ENCODE results near the gene OPCML. TPM values are rescaled to one million over a fixed set of nuclear protein-coding genes. Genes with fewer than 3 reads are reported as not detected.

Gene OPCML
- total RNA-seq, 1 experiment from 2014 or later: not detected

- H3K79me2 ChIP-seq (ENCODE audit: low read length): no peaks in the 10 kb centered on the region
- H3K4me2 ChIP-seq (ENCODE audit: low read length): no peak overlapping the region
- H3K27ac ChIP-seq (ENCODE audit: low read length): no peak overlapping the region
- ATAC-seq (no peak), DNase-seq (no peak)
- intact Hi-C loops (cut with micrococcal nuclease): no loop called here
- no peak overlapping the region for H3K4me3 ChIP-seq (ENCODE audit: low read length)
- no peaks in the 10 kb centered on the region for H3K27me3 ChIP-seq (ENCODE audit: low read length)
- H4K20me1 ChIP-seq (ENCODE audit: low read length): no peaks in the 10 kb centered on the region
- H3K9me2 ChIP-seq (replicated peaks; ENCODE audit: low read length): no peaks in the 10 kb centered on the region
- no peak overlapping the region for H3K9ac ChIP-seq (ENCODE audit: low read length)
- CTCF ChIA-PET: no interaction called here
- no peaks in the 10 kb centered on the region for H3F3A ChIP-seq (ENCODE audit: low read length, unreplicated experiment)
- no peaks in the 10 kb centered on the region for H3K36me3 ChIP-seq (ENCODE audit: low read depth, low read length)
- TF ChIP-seq EZH2phosphoT487 (IDR thresholded peaks at IDR 0.05; ENCODE audit: borderline replicate concordance, low read length): no peak
- no peak for TF ChIP-seq EZH2 (IDR thresholded peaks at IDR 0.05; ENCODE audit: low read length, unreplicated experiment)
- TF ChIP-seq CTCF (conservative IDR thresholded peaks at IDR 0.05; ENCODE audit: low read depth, low read length): no peak
- peaks cover 26% of the 10 kb centered on the region; the same call in 1 of the 2 replicates for H3K9me3 ChIP-seq (ENCODE audit: low read length)
- H2AFZ ChIP-seq (ENCODE audit: low read length): no peak overlapping the region
- POLR2A ChIA-PET (ENCODE audit: unreplicated experiment): no interaction called here
- BruUV-seq (replicated peaks): no TSS peak
- no peaks in the 10 kb centered on the region for H3K4me1 ChIP-seq (ENCODE audit: insufficient read depth, low read length)
These were observed 206.6 kb downstream of the OPCML start for GRCh38 chr11:133325711-133326110.

GRCh38 chr11:133323354-133323753, 208.9 kb downstream of the OPCML start:
- intact Hi-C loops (cut with micrococcal nuclease): no loop called here
- H3K27ac ChIP-seq (ENCODE audit: low read length): no peak overlapping the region
- no peak for DNase-seq
- no peak overlapping the region for H3K4me3 ChIP-seq (ENCODE audit: low read length)
- POLR2A ChIA-PET (ENCODE audit: unreplicated experiment): no interaction called here
- H3K9me2 ChIP-seq (replicated peaks; ENCODE audit: low read length): no peaks in the 10 kb centered on the region
- no peak overlapping the region for H3K9ac ChIP-seq (ENCODE audit: low read length)
- CTCF ChIA-PET: no interaction called here
- H3K79me2 ChIP-seq (ENCODE audit: low read length): no peaks in the 10 kb centered on the region
- BruUV-seq (replicated peaks): no TSS peak
- no peak for TF ChIP-seq EZH2 (IDR thresholded peaks at IDR 0.05; ENCODE audit: low read length, unreplicated experiment)
- no peak for TF ChIP-seq EZH2phosphoT487 (IDR thresholded peaks at IDR 0.05; ENCODE audit: borderline replicate concordance, low read length)
- no peak for TF ChIP-seq CTCF (conservative IDR thresholded peaks at IDR 0.05; ENCODE audit: low read depth, low read length)
- H4K20me1 ChIP-seq (ENCODE audit: low read length): no peaks in the 10 kb centered on the region
- peaks cover 33% of the 10 kb centered on the region; the same call in 1 of the 2 replicates for H3K9me3 ChIP-seq (ENCODE audit: low read length)
- no peak overlapping the region for H3K4me2 ChIP-seq (ENCODE audit: low read length)
- no peak for ATAC-seq
- H3K27me3 ChIP-seq (ENCODE audit: low read length): no peaks in the 10 kb centered on the region
- H2AFZ ChIP-seq (ENCODE audit: low read length): no peak overlapping the region
- H3F3A ChIP-seq (ENCODE audit: low read length, unreplicated experiment): no peaks in the 10 kb centered on the region
- no peaks in the 10 kb centered on the region for H3K36me3 ChIP-seq (ENCODE audit: low read depth, low read length)
- no peaks in the 10 kb centered on the region for H3K4me1 ChIP-seq (ENCODE audit: insufficient read depth, low read length)

DNA sequence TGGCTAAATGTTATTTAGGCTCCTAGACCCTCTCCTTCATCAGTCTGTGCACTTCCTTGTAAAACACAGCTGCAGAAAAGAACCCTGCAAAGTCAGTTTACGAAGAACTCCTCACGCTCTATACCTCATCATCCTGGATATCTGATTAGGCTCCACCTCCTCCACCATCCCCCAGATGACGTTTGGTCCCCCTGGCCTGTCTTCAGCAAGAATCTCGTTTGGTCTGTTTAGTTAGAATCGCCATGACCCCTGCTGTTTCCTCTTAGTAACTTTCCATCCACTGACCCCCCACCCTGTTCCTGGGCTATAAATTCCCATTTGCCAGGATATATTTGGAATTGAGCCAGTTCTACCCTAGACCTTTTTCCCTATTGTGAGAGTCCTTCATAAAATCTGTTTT, 214.1 kb downstream of the OPCML start:
- H3K27ac ChIP-seq (ENCODE audit: low read length): no peak overlapping the region
- no peaks in the 10 kb centered on the region for H4K20me1 ChIP-seq (ENCODE audit: low read length)
- ChIA-PET CTCF (no interaction called here), POLR2A (ENCODE audit: unreplicated experiment) (no interaction called here)
- no peak overlapping the region for H3K4me2 ChIP-seq (ENCODE audit: low read length)
- H3F3A ChIP-seq (ENCODE audit: low read length, unreplicated experiment): no peaks in the 10 kb centered on the region
- H2AFZ ChIP-seq (ENCODE audit: low read length): no peak overlapping the region
- DNase-seq (no peak), ATAC-seq (no peak)
- peaks cover 48% of the 10 kb centered on the region; the same call in 1 of the 2 replicates for H3K9me3 ChIP-seq (ENCODE audit: low read length)
- no peaks in the 10 kb centered on the region for H3K79me2 ChIP-seq (ENCODE audit: low read length)
- BruUV-seq (replicated peaks): no TSS peak
- intact Hi-C loops (cut with micrococcal nuclease): no loop called here
- TF ChIP-seq EZH2phosphoT487 (IDR thresholded peaks at IDR 0.05; ENCODE audit: borderline replicate concordance, low read length): no peak
- TF ChIP-seq CTCF (conservative IDR thresholded peaks at IDR 0.05; ENCODE audit: low read depth, low read length): no peak
- TF ChIP-seq EZH2 (IDR thresholded peaks at IDR 0.05; ENCODE audit: low read length, unreplicated experiment): no peak
- H3K9me2 ChIP-seq (replicated peaks; ENCODE audit: low read length): no peaks in the 10 kb centered on the region
- H3K4me1 ChIP-seq (ENCODE audit: insufficient read depth, low read length): no peaks in the 10 kb centered on the region
- no peak overlapping the region for H3K4me3 ChIP-seq (ENCODE audit: low read length)
- no peak overlapping the region for H3K9ac ChIP-seq (ENCODE audit: low read length)
- no peaks in the 10 kb centered on the region for H3K36me3 ChIP-seq (ENCODE audit: low read depth, low read length)
- H3K27me3 ChIP-seq (ENCODE audit: low read length): no peaks in the 10 kb centered on the region

Data from PC-3 (cell line).